ENCODE data around the gene ZCWPW1. TPM values are rescaled to one million over a fixed set of nuclear protein-coding genes. Genes with fewer than 3 reads are reported as not detected.
"Not testable (repeated sequence)": the region's sequence is repeated elsewhere in the genome, so short reads cannot be mapped to it uniquely, and the experiment has no call there.

ZCWPW1 gene
- total RNA-seq, 1 experiment from 2014 or later = 4.1 TPM

GRCh38 chr7:100367251-100367620 is 61.3 kb downstream of the ZCWPW1 start:
- H3K4me1 Mint-ChIP-seq (ENCODE audit: low read depth, unreplicated experiment) = no peaks in the 10 kb centered on the region
- peak overlapping the region; percentile 82 for H3K27ac Mint-ChIP-seq (ENCODE audit: unreplicated experiment)
- intact Hi-C loops (cut with micrococcal nuclease; ENCODE audit: unreplicated experiment) = no loop called here

GRCh38 chr7:100366411-100367250 is 61.9 kb downstream of the ZCWPW1 start:
- no peak for TF ChIP-seq CTCF (IDR thresholded peaks at IDR 0.05; ENCODE audit: unreplicated experiment)
- H3K9me3 Mint-ChIP-seq (ENCODE audit: low read depth, unreplicated experiment) = no peaks in the 10 kb centered on the region
- no peak for DNase-seq
- peak overlapping the region; percentile 82 for H3K27ac Mint-ChIP-seq (ENCODE audit: unreplicated experiment)
- no peak overlapping the region for H3K4me3 Mint-ChIP-seq (ENCODE audit: low read depth, unreplicated experiment)
- CTCF ChIA-PET = interaction anchor here (0.6 kb wide), 1 partner anchor 10 kb away, joined by 3 read pairs; no protein-coding TSS in a partner anchor
- H3K27me3 Mint-ChIP-seq (ENCODE audit: unreplicated experiment) = no peaks in the 10 kb centered on the region
- intact Hi-C loops (cut with micrococcal nuclease; ENCODE audit: unreplicated experiment) = no loop called here
- no peaks in the 10 kb centered on the region for H3K4me1 Mint-ChIP-seq (ENCODE audit: low read depth, unreplicated experiment)
- H3K36me3 Mint-ChIP-seq (ENCODE audit: insufficient read depth, unreplicated experiment) = peaks cover 51% of the 10 kb centered on the region
- BruUV-seq (replicated peaks) = no TSS peak

More at GRCh38 chr7:100367251-100367620, 61.3 kb downstream of the ZCWPW1 start:
- peaks cover 48% of the 10 kb centered on the region for H3K36me3 Mint-ChIP-seq (ENCODE audit: insufficient read depth, unreplicated experiment)
- no peak for TF ChIP-seq CTCF (IDR thresholded peaks at IDR 0.05; ENCODE audit: unreplicated experiment)
- H3K27me3 Mint-ChIP-seq (ENCODE audit: unreplicated experiment) = no peaks in the 10 kb centered on the region
- DNase-seq = no peak
- CTCF ChIA-PET = no interaction called here
- no peaks in the 10 kb centered on the region for H3K9me3 Mint-ChIP-seq (ENCODE audit: low read depth, unreplicated experiment)
- H3K4me3 Mint-ChIP-seq (ENCODE audit: low read depth, unreplicated experiment) = no peak overlapping the region
- BruUV-seq (replicated peaks) = no TSS peak

- H3K4me1 Mint-ChIP-seq (ENCODE audit: low read depth, unreplicated experiment); H3K4me3 Mint-ChIP-seq (ENCODE audit: low read depth, unreplicated experiment); H3K9me3 Mint-ChIP-seq (ENCODE audit: low read depth, unreplicated experiment); H3K27me3 Mint-ChIP-seq (ENCODE audit: unreplicated experiment); intact Hi-C loops (cut with micrococcal nuclease; ENCODE audit: unreplicated experiment); BruUV-seq (replicated peaks); DNase-seq: not testable (repeated sequence)
- Mint-ChIP-seq H3K36me3 (ENCODE audit: insufficient read depth, unreplicated experiment) (peaks cover 51% of the 10 kb centered on the region), H3K27ac (ENCODE audit: unreplicated experiment) (peak overlapping the region; percentile 82)
- CTCF ChIA-PET = interaction anchor here (0.6 kb wide), 1 partner anchor 11 kb away, joined by 3 read pairs; no protein-coding TSS in a partner anchor
These were observed 62.5 kb downstream of the ZCWPW1 start for GRCh38 chr7:100365998-100366367.

- H3K36me3 Mint-ChIP-seq (ENCODE audit: insufficient read depth, unreplicated experiment) = peaks cover 57% of the 10 kb centered on the region
- DNase-seq = no peak
These were observed 64.0 kb downstream of the ZCWPW1 start for GRCh38 chr7:100364480-100364879.

GRCh38 chr7:100363797-100364196 is 64.7 kb downstream of the ZCWPW1 start:
- CTCF ChIA-PET = interaction anchor here (0.6 kb wide), 1 partner anchor 935 kb away, joined by 4 read pairs; no protein-coding TSS in a partner anchor
- BruUV-seq (replicated peaks); H3K4me3 Mint-ChIP-seq (ENCODE audit: low read depth, unreplicated experiment); H3K27me3 Mint-ChIP-seq (ENCODE audit: unreplicated experiment); DNase-seq; H3K9me3 Mint-ChIP-seq (ENCODE audit: low read depth, unreplicated experiment); H3K4me1 Mint-ChIP-seq (ENCODE audit: low read depth, unreplicated experiment); H3K27ac Mint-ChIP-seq (ENCODE audit: unreplicated experiment); intact Hi-C loops (cut with micrococcal nuclease; ENCODE audit: unreplicated experiment): not testable (repeated sequence)
- peaks cover 62% of the 10 kb centered on the region for H3K36me3 Mint-ChIP-seq (ENCODE audit: insufficient read depth, unreplicated experiment)

More at GRCh38 chr7:100364480-100364879, 64.0 kb downstream of the ZCWPW1 start:
- Mint-ChIP-seq H3K9me3 (ENCODE audit: low read depth, unreplicated experiment) (no peaks in the 10 kb centered on the region), H3K4me3 (ENCODE audit: low read depth, unreplicated experiment) (no peak overlapping the region), H3K4me1 (ENCODE audit: low read depth, unreplicated experiment) (no peaks in the 10 kb centered on the region), H3K27ac (ENCODE audit: unreplicated experiment) (no peak overlapping the region), H3K27me3 (ENCODE audit: unreplicated experiment) (no peaks in the 10 kb centered on the region)
- TF ChIP-seq CTCF (IDR thresholded peaks at IDR 0.05; ENCODE audit: unreplicated experiment) = no peak
- intact Hi-C loops (cut with micrococcal nuclease; ENCODE audit: unreplicated experiment) = no loop called here
- CTCF ChIA-PET = no interaction called here
- BruUV-seq (replicated peaks) = no TSS peak
